Neural progenitor cell (in vitro differentiated cells): ENCODE data around the gene SENP2. TPM values are rescaled to one million over a fixed set of nuclear protein-coding genes. Genes with fewer than 3 reads are reported as not detected.
A peak's percentile ranks its signal among the peaks of the same experiment; 100 is the strongest.

Experiments
- DNase-seq: peaks from one replicate; pipeline ENCODE4 v3.0.0-alpha.2; 2016; ENCODE audit warnings: low spot score
- H2AFZ ChIP-seq: fragments of 200-600 bp; sonication (generic); replicated peaks from 2 replicates; pipeline ENCODE4 v1.6.1; 2016; ENCODE audit warnings: antibody characterized with exemption
- H3F3A ChIP-seq: fragments of 200-600 bp; sonication (generic); 2 replicates; pipeline ENCODE4 v1.6.1; 2016; ENCODE audit warnings: antibody characterized with exemption, low read depth
- H3K27ac ChIP-seq: fragments of 200-600 bp; sonication (generic); 2 replicates; pipeline ENCODE4 v1.5.1; 2016; ENCODE audit warnings: mild to moderate bottlenecking
- H3K27me3 ChIP-seq: fragments of 200-600 bp; sonication (generic); 2 replicates; pipeline ENCODE4 v1.6.1; 2016; ENCODE audit warnings: mild to moderate bottlenecking, moderate library complexity
- H3K36me3 ChIP-seq: fragments of 200-600 bp; sonication (generic); 2 replicates; pipeline ENCODE4 v1.5.1; 2016
- H3K4me1 ChIP-seq: fragments of 200-600 bp; sonication (generic); 2 replicates; pipeline ENCODE4 v1.6.1; 2016; ENCODE audit warnings: mixed run types
- H3K4me2 ChIP-seq: fragments of 200-600 bp; sonication (generic); 2 replicates; pipeline ENCODE4 v1.6.1; 2016
- H3K4me3 ChIP-seq: fragments of 200-600 bp; sonication (generic); 2 replicates; pipeline ENCODE4 v1.5.1; 2016
- H3K79me2 ChIP-seq: fragments of 200-600 bp; sonication (generic); 2 replicates; pipeline ENCODE4 v1.6.1; 2016; ENCODE audit warnings: low read depth
- H3K9ac ChIP-seq: fragments of 200-600 bp; sonication (generic); 2 replicates; pipeline ENCODE4 v1.6.1; 2016
- H3K9me3 ChIP-seq: fragments of 200-600 bp; sonication (generic); 2 replicates; pipeline ENCODE4 v1.5.1; 2016; ENCODE audit warnings: low read depth
- H4K20me1 ChIP-seq: fragments of 200-600 bp; sonication (generic); 2 replicates; pipeline ENCODE4 v1.6.1; 2016; ENCODE audit warnings: low read depth
- H3K27ac Mint-ChIP-seq: 3 replicates; pipeline ENCODE4 v1.8.0; 2021; ENCODE audit warnings: mixed read lengths
- H3K27me3 Mint-ChIP-seq: 2 replicates; pipeline ENCODE4 v1.8.0; 2022; ENCODE audit warnings: low read depth, mild to moderate bottlenecking, inconsistent platforms, moderate library complexity, mixed read lengths; ENCODE audit not compliant: insufficient read depth
- H3K36me3 Mint-ChIP-seq: 3 replicates; pipeline ENCODE4 v1.8.0; 2021; ENCODE audit warnings: mixed read lengths
- H3K4me1 Mint-ChIP-seq: 3 replicates; pipeline ENCODE4 v1.8.0; 2021; ENCODE audit warnings: mixed read lengths
- H3K4me3 Mint-ChIP-seq: 3 replicates; pipeline ENCODE4 v1.8.0; 2021; ENCODE audit warnings: mild to moderate bottlenecking, moderate library complexity, mixed read lengths
- H3K9me3 Mint-ChIP-seq: 3 replicates; pipeline ENCODE4 v1.8.0; 2020; ENCODE audit warnings: mixed read lengths
- EZH2 ChIP-seq: fragments of 200-600 bp; sonication (generic); IDR thresholded peaks from 2 replicates; pipeline ENCODE4 v1.6.1; 2017; ENCODE audit warnings: antibody characterized with exemption, mild to moderate bottlenecking, moderate library complexity
- EZH2phosphoT487 ChIP-seq: fragments of 200-600 bp; sonication (generic); IDR thresholded peaks from 2 replicates; pipeline ENCODE4 v1.6.1; 2017; ENCODE audit warnings: antibody characterized with exemption
- total RNA-seq: library from RNA; depleted of rRNA; stranded (reverse); fragments of >200 nt; gene quantifications from 2 replicates; pipeline ENCODE4 v1.2.3, GENCODE V29; 2015; ENCODE audit warnings: low replicate concordance
- TF ChIP-seq, protein P1 (sequence below): fragments of 200-600 bp; sonication (generic); IDR thresholded peaks from 2 replicates; pipeline ENCODE4 v1.5.1; 2017; ENCODE audit warnings: antibody characterized with exemption, mild to moderate bottlenecking

Gene SENP2
- total RNA-seq, 1 donor from 2014 or later = 48.4 TPM

- Mint-ChIP-seq H3K4me3 (no peak overlapping the region), H3K36me3 (peaks cover 45% of the 10 kb centered on the region), H3K9me3 (no peaks in the 10 kb centered on the region), H3K27ac (peak overlapping the region; percentile 83), H3K27me3 (peaks cover 16% of the 10 kb centered on the region), H3K4me1 (peaks cover 28% of the 10 kb centered on the region)
- Histone ChIP-seq H3K27me3 (no peaks in the 10 kb centered on the region), H3K9me3 (no peaks in the 10 kb centered on the region), H3F3A (peaks cover 28% of the 10 kb centered on the region), H3K4me2 (no peak overlapping the region), H3K4me1 (peaks cover 23% of the 10 kb centered on the region), H3K27ac (no peak overlapping the region), H3K4me3 (no peak overlapping the region), H3K36me3 (no peaks in the 10 kb centered on the region), H2AFZ (no peak overlapping the region), H3K9ac (no peak overlapping the region), H3K79me2 (no peaks in the 10 kb centered on the region), H4K20me1 (peaks cover 28% of the 10 kb centered on the region)
- TF ChIP-seq EZH2 (no peak), EZH2phosphoT487 (no peak)
- TF ChIP-seq, protein P1, sequence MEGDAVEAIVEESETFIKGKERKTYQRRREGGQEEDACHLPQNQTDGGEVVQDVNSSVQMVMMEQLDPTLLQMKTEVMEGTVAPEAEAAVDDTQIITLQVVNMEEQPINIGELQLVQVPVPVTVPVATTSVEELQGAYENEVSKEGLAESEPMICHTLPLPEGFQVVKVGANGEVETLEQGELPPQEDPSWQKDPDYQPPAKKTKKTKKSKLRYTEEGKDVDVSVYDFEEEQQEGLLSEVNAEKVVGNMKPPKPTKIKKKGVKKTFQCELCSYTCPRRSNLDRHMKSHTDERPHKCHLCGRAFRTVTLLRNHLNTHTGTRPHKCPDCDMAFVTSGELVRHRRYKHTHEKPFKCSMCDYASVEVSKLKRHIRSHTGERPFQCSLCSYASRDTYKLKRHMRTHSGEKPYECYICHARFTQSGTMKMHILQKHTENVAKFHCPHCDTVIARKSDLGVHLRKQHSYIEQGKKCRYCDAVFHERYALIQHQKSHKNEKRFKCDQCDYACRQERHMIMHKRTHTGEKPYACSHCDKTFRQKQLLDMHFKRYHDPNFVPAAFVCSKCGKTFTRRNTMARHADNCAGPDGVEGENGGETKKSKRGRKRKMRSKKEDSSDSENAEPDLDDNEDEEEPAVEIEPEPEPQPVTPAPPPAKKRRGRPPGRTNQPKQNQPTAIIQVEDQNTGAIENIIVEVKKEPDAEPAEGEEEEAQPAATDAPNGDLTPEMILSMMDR = no peak
- DNase-seq = no peak
These were observed 62.3 kb downstream of the SENP2 start for GRCh38 chr3:185648396-185648795.

DNA sequence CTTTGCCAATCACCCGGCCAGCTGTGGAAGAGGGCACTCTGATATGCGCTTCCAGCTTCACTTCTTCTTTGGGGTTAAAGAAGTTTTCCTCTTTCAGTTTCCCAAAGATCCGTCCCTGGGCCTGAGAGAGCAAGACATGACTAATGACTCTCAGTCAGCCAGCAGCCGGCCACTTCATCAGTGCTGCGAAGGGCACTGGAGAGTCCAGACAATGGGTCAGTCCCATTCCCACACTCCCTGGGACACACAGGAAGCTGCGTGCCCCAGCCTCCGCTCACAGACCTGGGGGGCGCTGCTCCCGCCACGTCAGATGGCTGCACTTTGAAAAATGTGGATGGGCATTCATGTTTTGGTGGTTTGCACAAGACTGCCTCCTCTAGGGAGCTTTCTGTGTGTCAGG is 63.3 kb downstream of the SENP2 start:
- peaks cover 28% of the 10 kb centered on the region for H3K4me1 Mint-ChIP-seq
- H3K27me3 Mint-ChIP-seq = peaks cover 16% of the 10 kb centered on the region
- Histone ChIP-seq H3K9ac (no peak overlapping the region), H3K36me3 (no peaks in the 10 kb centered on the region), H3K4me1 (peaks cover 23% of the 10 kb centered on the region), H3K27ac (no peak overlapping the region), H3K79me2 (no peaks in the 10 kb centered on the region), H3K4me3 (no peak overlapping the region), H3K9me3 (no peaks in the 10 kb centered on the region), H3K27me3 (no peaks in the 10 kb centered on the region), H4K20me1 (peaks cover 28% of the 10 kb centered on the region), H3K4me2 (no peak overlapping the region), H2AFZ (no peak overlapping the region), H3F3A (peaks cover 28% of the 10 kb centered on the region)
- H3K9me3 Mint-ChIP-seq = no peaks in the 10 kb centered on the region
- DNase-seq = no peak
- peaks cover 45% of the 10 kb centered on the region for H3K36me3 Mint-ChIP-seq
- no peak overlapping the region for H3K27ac Mint-ChIP-seq
- TF ChIP-seq, protein P1 = no peak
- TF ChIP-seq EZH2phosphoT487 (no peak), EZH2 (no peak)
- H3K4me3 Mint-ChIP-seq = no peak overlapping the region

GRCh38 chr3:185651971-185652370 is 65.9 kb downstream of the SENP2 start:
- H3K4me1 Mint-ChIP-seq = peaks cover 15% of the 10 kb centered on the region
- H3K27ac ChIP-seq = no peak overlapping the region
- peaks cover 16% of the 10 kb centered on the region for H3F3A ChIP-seq
- H3K4me3 ChIP-seq = no peak overlapping the region
- no peak overlapping the region for H3K9ac ChIP-seq
- peaks cover 19% of the 10 kb centered on the region for H3K27me3 Mint-ChIP-seq
- no peaks in the 10 kb centered on the region for H3K36me3 ChIP-seq
- no peak overlapping the region for H3K4me3 Mint-ChIP-seq
- TF ChIP-seq EZH2phosphoT487 (no peak), EZH2 (no peak)
- TF ChIP-seq, protein P1 = no peak
- H3K79me2 ChIP-seq = no peaks in the 10 kb centered on the region
- no peak for DNase-seq
- H3K4me1 ChIP-seq = peaks cover 6% of the 10 kb centered on the region
- H3K36me3 Mint-ChIP-seq = peaks cover 43% of the 10 kb centered on the region
- no peak overlapping the region for H3K4me2 ChIP-seq
- H3K27me3 ChIP-seq = no peaks in the 10 kb centered on the region
- no peaks in the 10 kb centered on the region for H3K9me3 Mint-ChIP-seq
- H2AFZ ChIP-seq = no peak overlapping the region
- peaks cover 10% of the 10 kb centered on the region for H4K20me1 ChIP-seq
- no peak overlapping the region for H3K27ac Mint-ChIP-seq
- H3K9me3 ChIP-seq = no peaks in the 10 kb centered on the region
